ENCODE results near the gene HSD11B2.

The HSD11B2 gene

GRCh38 chr16:67430977-67431774, at the start of gene HSD11B2:
TSS of gene HSD11B2 (plus strand) at chr16:67431121. CDS start at chr16:67431249, 128 bp downstream.
- peak in 31 of 51 donors; percentile 8 to 75 (median 31) for DNase-seq

- no peak for DNase-seq
These were observed 47.6 kb upstream of the HSD11B2 start for GRCh38 chr16:67383284-67383683.

GRCh38 chr16:67384778-67385510, 46.0 kb upstream of the HSD11B2 start:
- no peak for DNase-seq

- DNase-seq = no peak
These were observed 44.0 kb upstream of the HSD11B2 start for GRCh38 chr16:67386861-67387455.

DNA sequence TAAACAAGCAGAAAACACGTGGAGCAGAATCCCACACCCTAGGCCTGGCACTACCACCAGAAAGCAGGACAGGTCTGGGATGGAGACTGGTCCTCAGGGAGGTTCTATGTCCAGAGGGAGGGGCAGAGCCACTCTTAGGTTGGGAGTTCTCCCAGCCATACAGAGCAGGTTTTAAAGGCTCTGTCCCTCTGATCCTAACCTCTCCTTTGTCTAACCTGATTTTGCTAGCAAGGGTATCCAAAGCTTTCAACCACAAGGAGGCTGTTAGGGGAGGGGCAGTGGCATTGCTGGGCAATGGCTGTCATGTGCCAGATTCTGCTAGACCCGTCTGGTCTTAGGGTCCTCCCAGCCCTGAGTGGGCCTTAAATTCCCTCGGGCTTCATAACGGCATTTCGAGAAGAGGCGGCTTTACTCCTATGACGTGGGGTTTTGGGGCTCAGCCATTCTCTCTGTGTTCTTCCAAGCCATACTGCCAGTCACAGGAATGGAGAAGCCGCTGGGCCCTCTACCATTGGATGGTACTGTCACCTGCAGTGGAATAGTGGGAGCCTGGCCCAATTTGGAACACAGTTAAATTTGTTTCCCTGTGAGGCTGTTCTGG, 43.3 kb upstream of the HSD11B2 start:
- peak in 1 of 51 donors; percentile 16 for DNase-seq

DNA sequence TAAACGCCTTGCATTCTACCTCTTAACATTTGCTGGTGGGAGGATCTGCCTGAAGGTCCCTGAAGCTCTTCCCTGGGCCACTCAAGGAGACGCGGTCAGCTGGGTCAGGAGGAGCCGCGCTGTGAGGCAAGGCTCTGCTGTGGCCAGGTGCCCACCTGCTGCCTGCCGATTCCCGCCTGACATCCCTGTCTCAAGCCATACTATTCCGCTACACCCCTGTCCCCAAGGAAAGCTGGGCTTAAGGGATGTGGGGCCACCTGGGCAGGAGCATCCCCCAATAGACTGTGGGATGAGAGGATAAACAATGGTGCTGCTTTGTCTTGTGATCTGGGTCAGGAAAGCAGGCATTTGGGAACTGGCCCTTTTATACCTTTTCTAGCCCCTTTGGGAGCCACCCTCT, 42.7 kb upstream of the HSD11B2 start:
- DNase-seq = no peak

- DNase-seq = no peak
These were observed 42.3 kb upstream of the HSD11B2 start for GRCh38 chr16:67388591-67388990.

- DNase-seq = peak in 30 of 51 donors; percentile 25 to 81 (median 50)
These were observed 40.8 kb upstream of the HSD11B2 start for GRCh38 chr16:67389911-67390815.

DNA sequence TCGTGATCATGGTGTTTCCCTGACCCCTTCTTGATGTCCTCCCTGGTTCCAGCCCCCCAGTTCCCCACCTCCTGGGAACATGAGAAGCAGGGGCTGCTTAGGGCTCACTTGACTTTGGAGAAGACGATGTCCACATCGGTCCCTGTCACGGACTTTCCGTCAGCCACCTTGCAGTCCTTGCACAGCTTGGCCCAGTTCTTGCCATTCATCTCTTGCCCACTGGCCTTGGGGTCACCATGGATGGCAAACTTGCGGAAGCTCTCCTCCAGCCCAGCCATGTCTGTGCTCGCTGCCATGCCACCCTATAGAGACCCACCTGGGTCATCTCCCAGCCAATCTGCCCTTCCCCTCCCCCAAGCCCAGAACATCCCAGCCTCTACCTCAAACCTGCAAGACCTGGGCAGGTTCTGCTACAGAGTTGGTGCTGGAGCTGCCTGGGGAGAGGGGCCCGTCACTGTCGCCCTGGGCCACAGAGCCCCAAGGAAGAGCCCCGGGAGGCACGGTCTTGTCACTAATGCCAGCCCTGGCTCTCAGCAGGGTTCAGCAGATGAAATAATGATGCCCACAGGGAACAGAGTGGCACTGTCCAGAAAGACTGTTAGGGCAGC, 40.0 kb upstream of the HSD11B2 start:
- peak in 2 of 51 donors; percentile 54 to 75 for DNase-seq

GRCh38 chr16:67391424-67392300, 39.3 kb upstream of the HSD11B2 start:
- peak in 50 of 51 donors; percentile 54 to 98 (median 90) for DNase-seq

- peak in 1 of 51 donors; percentile 66 for DNase-seq
These were observed 38.4 kb upstream of the HSD11B2 start for GRCh38 chr16:67392301-67393059.

GRCh38 chr16:67393111-67393787, 37.7 kb upstream of the HSD11B2 start, which contains the start of gene TPPP3:
TSS of gene TPPP3 (minus strand) at chr16:67393498. CDS start at chr16:67391111, 2,387 bp downstream.
- peak in 49 of 51 donors; percentile 34 to 96 (median 86) for DNase-seq

DNA sequence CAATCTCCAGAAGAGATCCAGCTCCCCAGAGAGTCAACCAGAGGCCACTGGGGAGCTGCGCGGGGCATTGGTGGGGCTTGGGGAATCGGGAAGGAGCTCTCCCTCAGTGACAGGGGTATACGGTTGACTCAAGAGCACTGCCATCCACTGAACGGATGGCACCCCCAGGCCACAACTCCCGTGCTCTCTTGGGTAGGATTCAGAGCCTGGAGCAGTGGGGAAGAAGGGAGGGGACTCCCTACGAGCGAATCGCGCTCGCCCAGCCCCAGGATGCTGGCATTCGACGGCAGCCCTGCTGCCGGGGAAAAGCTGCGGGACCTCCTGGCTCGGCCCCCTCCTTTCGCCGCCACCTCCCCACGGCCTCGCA, 37.1 kb upstream of the HSD11B2 start:
- DNase-seq = peak in 2 of 51 donors; percentile 36 to 47

- DNase-seq = peak in 2 of 51 donors; percentile 16 to 23
These were observed 36.5 kb upstream of the HSD11B2 start for GRCh38 chr16:67394155-67395104.

DNA sequence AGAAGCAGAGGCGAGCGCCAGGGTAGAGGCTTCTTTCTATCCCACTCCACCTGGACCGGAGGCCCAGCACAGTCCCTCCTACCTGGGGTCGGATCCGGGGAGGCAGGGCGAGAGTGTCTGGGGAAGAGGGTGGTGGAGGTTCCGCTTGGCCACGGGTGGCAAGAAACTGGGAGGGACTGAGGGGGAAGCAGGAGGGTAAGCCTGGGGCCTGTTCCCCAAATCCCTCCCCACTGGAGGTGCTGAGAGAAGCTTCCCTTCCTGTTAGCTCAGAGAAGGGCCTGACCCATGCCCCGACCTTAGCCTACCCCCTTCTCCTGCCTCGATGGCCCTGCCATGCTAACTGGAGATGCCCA, 35.8 kb upstream of the HSD11B2 start:
- DNase-seq = no peak

DNA sequence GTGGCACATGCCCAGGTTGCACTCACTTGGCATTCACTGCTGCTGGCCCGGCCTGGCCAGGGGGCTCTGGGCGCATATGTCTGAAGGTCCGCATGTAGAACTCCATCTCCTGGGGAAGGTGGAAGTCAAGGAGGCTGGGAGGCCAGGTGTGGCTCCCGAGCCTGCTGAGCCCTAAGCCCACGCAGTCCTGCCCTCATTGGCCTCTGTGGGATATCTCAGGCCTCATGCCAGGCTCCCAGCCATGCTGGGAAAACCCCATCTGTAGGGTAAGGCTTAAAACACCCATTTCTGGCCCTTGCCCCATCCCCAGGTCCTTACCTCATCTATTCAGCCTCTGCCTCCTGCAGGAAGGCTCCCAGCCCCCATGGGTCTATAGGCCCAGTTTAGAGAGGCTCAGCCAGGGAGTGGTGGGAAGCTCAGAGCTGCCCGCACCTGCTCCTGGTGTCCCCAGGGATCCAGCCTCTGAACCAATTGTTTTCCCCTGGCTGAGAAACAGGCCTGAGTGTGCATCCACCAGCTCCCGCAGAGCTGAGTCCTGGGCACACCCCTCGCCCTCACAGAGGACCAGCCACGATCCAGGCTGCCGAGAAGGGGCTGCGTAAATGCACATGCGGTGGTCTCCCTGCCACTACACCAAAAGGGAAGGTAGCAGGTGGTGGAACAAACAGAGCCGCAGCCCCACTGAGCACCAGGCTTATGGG, 35.3 kb upstream of the HSD11B2 start:
- no peak for DNase-seq
